Measurements from ENCODE around the gene DTNB.

- TF ChIP-seq CTCF (conservative IDR thresholded peaks at IDR 0.05 in 1 of 2, IDR thresholded peaks at IDR 0.05 in 1 of 2; ENCODE audit: low read depth in 1 of 2, low read length in 2 of 2) (no peak), EZH2 (IDR thresholded peaks at IDR 0.05; ENCODE audit: low read length, missing control alignments) (no peak)
Measured at GRCh38 chr2:25431604-25432003, 241.8 kb downstream of the DTNB start.

Data from fibroblast of lung (primary cell).